ENCODE results near the gene GALNTL6.

The GALNTL6 gene
- total RNA-seq: 0 reads per million in 2 donors

- DNase-seq: no peak
Measured at GRCh38 chr4:171812665-171813525, at the start of gene GALNTL6. Gene GALNTL6 (plus strand): TSS chr4:171813404.

DNA sequence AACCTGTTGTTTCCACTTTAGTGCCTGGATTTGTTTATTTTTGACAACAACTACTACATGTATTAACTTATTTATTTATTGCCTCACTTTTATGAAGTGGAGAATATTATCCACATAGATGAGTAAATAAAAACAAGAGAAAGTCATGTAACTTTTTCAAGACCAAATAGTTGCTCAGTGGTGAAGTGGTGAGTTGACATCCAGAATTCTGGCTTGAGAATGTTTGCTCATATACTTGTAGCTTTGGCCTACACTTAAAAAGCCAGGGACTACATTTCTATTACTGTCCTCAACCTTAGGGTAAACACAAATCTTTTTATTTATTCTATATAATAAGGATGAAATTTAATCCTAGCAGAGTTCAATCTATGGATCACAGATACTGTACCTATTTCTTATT lies 47.7 kb upstream of the GALNTL6 start:
- no peak for DNase-seq

GRCh38 chr4:171774642-171775190 lies 38.5 kb upstream of the GALNTL6 start:
- DNase-seq: no peak

DNA sequence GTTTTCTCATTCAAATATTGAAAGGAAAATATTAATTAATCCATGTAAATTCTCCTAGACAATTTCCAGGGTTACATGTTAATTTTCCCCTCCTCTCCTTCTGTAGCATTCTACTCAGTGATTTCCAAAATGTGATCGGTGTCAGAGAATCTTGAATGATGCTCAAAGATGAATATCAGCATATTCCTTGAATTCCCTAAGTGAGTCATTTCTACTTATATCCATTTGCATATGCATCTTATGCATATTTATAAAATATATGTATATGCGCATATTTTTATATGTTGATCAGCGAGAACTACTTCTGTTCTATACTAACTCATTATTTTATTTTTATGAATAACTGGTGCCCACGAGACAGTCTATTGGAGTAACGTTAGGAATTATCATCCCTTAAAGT lies 33.9 kb upstream of the GALNTL6 start:
- no peak for DNase-seq

- DNase-seq: no peak
Measured at GRCh38 chr4:171785388-171785787, 27.8 kb upstream of the GALNTL6 start.

DNA sequence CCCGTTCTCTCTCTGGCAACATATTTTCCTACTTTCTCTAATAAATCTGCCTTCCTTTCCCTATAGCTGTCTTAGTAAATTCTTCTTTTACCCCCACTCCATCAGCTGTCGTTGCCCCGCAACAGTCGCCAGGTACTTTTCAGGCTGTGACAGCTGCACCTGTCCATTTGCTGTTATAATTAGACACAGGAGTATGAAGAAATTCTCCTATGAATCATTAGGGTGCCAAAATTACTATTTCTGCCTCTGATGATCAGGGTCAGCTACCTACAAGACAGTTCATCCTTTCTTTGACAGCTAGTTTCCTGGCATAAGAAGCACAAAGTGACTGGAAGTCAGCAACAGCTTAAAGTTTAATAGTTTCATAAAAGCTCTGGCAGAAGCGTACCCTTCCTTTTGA lies 19.5 kb upstream of the GALNTL6 start:
- DNase-seq: no peak

- no peak for DNase-seq
Measured at GRCh38 chr4:171794528-171794927, 18.7 kb upstream of the GALNTL6 start.

GRCh38 chr4:171809854-171810253 lies 3.4 kb upstream of the GALNTL6 start:
- DNase-seq: no peak

DNA sequence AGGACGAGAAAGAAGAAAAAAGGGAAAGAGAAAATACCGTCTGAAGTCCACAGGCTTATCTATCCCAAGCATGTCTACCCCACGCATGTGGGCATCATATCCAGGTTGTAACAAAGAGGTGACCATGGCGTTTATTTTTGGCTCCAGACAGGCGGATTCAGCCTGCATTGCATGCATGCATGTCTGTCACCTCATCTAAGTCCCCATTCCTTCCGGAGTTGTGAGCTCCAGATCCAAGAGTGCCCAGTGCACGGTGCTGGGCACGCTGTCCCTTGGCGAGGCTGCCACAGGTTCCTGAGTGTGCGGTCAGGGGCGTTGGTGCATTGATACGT lies 905 bp upstream of the GALNTL6 start:
- DNase-seq: no peak

DNA sequence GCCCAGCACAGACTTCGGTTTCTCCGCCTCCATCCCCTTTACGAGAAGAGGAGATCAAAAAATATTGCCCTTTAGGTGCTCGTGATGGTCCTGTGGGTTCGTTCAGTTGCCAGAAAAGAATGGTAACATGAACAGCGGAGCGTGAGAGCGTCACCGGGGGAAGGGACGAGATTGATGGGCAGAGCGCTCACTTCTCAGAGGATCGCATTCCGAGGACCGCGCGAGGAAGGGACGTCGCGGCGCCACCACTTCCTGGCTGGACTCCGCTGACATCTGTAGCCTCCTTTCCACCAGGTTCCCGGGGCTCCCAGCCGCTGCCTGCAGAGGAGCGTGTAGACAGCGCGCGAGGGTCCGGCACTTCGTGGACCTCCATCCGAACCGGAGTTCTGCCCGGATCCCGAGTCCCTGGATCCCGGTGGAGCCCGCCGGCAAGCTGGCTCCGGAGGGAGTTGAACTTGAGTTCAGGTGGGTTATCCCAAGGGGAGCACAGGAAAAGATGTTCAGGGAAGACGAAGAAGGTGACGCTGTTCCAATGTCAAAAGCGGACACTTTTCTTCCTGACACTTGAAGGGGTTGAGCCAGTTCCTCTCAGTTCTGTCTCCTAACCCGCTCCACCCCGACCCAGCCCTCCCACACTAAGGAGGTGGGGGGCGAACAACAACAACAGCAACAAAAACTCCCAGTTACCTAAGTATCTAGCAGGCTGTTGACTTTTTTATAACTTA lies 484 bp downstream of the GALNTL6 start:
- DNase-seq: no peak

- no peak for DNase-seq
Measured at GRCh38 chr4:171814545-171814944, 1.3 kb downstream of the GALNTL6 start.

DNA sequence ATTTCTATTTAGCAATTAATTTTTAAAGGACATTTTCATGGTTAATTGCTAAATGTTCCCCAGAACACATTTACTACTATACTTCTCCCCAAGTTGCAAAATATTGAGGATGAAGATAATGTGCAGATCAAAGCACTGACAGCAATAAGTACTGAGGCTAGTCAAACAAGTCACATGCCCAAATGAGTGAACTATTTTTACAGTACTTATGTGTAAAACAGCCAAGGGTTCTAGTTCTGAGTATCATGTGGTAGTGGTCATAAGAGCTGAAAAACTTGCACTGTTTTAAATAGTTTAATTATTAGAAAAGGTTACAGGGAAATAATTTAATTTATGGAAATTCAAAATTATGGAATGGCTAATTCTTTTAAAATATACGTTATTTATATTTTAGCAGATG lies 3.8 kb downstream of the GALNTL6 start:
- no peak for DNase-seq

- DNase-seq: no peak
Measured at GRCh38 chr4:171834640-171835039, 21.4 kb downstream of the GALNTL6 start.

GRCh38 chr4:171843456-171843855 lies 30.3 kb downstream of the GALNTL6 start:
- no peak for DNase-seq

GRCh38 chr4:171846232-171846631 lies 33.0 kb downstream of the GALNTL6 start:
- DNase-seq: no peak

GRCh38 chr4:171846893-171847292 lies 33.7 kb downstream of the GALNTL6 start:
- DNase-seq: no peak

DNA sequence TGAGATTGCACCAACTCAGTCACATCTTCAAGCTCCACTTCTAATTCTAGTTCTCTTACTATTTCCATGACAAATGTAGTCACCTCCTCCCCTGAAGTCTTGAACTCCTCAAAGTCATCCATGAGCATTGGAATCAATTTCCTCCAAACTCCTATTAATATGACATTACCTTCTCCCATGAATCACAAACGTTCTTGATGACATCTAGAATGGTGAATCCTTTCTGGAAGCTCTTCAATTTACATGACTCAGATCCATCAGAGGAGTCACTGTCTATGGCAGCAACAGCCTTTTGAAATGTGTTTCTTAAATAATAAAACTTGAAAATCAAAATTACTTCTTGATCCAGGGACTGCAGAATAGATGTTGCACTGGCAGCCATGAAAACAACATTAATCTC lies 34.5 kb downstream of the GALNTL6 start:
- DNase-seq: no peak

GRCh38 chr4:171849686-171850222 lies 36.5 kb downstream of the GALNTL6 start:
- DNase-seq: no peak

GRCh38 chr4:171851295-171851694 lies 38.1 kb downstream of the GALNTL6 start:
- no peak for DNase-seq

GRCh38 chr4:171857302-171858012 lies 44.3 kb downstream of the GALNTL6 start:
- DNase-seq: no peak

DNA sequence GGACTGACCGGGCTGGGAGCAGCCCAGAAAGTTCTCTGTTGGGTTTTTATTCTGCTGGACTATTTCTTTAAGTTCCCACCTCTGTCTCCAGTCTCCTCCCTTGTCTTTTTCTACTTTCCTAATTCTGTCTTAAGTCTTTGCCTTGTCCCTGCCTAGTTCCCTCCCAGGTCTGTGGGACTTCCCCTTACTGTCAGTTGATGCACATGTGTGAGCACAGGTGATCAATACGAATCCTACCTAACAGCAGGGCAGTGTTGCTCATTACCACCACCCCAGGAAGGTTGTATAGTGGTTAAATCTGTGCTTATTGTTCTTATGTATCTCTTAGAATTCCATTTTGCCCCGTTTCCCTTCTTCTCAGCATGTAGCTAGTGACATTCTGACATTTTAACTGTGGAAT lies 62.1 kb downstream of the GALNTL6 start:
- no peak for DNase-seq

- no peak for DNase-seq
Measured at GRCh38 chr4:171876636-171877035, 63.4 kb downstream of the GALNTL6 start.

DNA sequence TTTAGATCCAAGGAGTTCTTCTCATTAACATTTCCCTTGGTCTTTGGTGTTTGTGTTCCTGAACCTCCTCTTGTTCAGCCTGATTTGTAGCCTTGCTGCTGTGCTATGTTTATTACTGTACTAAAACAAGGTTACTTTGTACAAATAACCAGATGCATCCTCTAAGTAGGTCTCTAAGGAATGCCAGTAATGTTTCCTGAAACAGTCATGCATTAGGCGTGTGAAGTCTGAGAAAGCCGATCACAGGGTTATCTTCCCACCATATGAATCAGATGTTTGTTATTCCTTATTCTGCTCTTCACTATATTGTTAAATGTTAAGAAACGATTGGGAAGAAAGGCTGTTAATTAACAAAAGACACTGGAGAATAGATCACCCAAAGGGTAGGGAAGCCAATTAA lies 66.9 kb downstream of the GALNTL6 start:
- DNase-seq: no peak

Data from T-helper 9 cell (primary cell).